SH-SY5Y (cell line): ENCODE results near the gene FSTL4.

ENCODE experiments used
- GATA2 ChIP-seq: IDR thresholded peaks from 2 replicates; pipeline ENCODE4 v1.6.1; 2011; ENCODE audit warnings: mild to moderate bottlenecking, low read depth, low read length
- GATA3 ChIP-seq: IDR thresholded peaks from 2 replicates; pipeline ENCODE4 v1.6.1; 2011; ENCODE audit warnings: low read depth, mild to moderate bottlenecking, low read length, moderate library complexity

FSTL4 gene

DNA sequence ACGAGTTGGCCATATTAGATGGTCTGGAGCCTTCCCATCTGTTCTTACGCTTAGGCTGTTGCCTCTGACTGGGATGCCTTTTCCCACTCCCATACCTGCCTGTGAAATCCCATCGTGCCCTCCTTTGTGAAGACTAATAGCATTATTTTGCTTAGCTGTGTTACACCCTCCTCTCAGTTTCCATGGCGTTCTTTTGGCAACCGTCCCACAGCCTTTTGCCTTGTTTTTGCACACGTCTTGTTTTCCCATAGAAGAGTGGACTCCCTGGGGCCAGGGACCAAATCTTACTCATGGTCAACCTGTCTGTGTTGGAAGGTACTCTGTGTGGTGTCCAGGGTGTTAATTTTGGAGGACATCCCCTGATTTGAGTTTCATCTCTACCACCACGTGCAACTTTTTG lies 318.4 kb downstream of the FSTL4 start:
- TF ChIP-seq GATA2 (no peak), GATA3 (no peak)

DNA sequence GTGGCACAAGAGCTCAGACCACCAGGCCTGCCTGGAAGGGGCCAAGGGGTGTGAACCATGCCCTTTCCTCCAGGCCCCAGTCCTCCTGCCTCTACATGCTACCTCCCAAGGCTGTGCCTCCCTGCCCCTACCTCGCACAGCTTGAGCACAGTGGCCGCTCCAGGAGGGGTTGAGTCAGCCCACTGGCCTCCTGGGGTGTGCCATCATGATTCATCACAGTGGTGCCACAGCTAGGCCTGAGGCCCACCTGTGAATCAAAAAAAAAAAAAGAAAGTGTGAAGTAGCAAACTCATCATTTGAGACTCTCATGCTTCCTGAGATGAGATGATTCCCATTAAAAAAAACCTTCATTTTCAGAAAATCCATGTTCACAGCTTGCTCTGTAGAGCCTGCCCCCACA lies 320.0 kb downstream of the FSTL4 start:
- no peak for TF ChIP-seq GATA2
- no peak for TF ChIP-seq GATA3

DNA sequence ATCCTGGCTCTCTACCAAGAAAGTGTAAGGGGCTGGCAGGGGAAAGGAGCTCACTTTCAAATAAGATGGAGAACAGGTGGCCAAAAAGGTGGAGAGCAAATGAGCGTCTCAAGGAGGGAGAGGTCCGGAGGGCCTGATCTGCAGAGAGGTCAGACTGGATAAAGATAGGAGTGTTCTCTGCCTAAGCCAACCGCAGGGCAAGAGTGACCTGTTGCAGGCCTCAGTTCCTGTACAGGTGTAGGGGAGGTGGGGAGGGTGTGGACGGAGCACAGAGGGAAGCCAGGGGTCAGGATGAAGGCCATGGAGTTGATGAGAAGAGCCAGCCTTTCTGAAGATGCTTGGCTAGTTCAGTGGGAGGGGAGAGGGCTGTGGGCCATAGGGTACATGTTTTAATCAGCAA lies 320.8 kb downstream of the FSTL4 start:
- TF ChIP-seq GATA2, result no peak
- no peak for TF ChIP-seq GATA3

DNA sequence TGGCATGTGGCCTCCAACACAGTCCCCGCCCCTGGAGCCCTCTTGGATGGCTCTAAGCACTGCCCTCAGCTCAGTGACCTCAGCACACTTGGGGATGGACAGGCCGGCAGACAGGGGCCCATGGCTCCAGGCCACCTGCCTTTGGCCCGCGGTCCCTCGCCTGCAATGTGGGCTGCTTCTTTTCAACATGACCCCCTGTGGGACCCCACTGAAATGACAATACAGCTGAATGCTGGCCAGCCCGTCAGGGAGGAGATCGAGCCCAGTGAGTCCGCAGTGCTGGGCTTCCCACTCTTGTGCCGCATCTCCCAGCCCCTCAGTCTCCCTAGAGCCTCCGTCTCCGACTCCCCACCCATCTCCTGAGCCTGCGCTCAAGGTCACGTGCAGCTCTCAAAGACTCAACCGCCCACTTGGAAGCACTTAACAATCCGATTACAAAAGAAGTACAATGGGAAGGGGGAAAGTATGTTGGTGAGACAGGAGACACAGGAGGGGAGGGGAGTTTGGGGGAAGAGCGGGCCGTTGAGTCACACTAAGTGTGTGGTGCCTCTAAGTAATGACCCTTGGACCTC lies 321.6 kb downstream of the FSTL4 start:
- TF ChIP-seq GATA2 (no peak), GATA3 (no peak)

DNA sequence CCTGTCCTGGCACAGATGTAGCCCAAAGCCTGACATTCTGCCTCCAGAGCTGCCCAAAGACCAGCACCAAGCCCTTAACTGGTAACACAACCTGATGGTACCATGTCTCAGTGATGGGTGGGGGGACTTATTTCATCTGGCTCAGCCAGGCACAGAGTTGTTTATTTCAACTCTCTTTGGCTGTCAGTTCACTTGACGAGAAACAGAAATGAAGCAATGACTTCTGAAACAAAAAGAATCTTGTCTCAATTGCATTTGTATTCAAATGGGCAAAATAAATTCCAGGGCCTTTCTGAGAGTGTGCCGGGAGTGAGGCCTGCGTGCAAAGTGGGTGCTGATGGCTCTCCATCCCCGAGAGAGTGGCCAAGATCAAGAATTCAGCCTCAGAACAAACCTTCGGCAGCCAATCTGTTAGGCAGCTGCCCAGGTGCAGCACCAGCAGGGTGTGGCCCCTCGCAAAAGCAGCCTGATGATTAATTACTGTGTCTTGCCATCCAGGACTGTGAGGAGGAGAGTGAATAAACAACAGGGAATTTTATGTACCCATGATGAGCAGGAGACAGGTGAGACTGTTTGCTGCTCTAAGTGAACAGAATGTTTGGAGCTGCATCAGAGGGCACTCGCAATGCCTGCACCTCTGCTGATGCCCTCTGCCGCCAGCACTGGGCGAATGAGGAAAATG lies 322.5 kb downstream of the FSTL4 start:
- no peak for TF ChIP-seq GATA3
- TF ChIP-seq GATA2, result no peak

DNA sequence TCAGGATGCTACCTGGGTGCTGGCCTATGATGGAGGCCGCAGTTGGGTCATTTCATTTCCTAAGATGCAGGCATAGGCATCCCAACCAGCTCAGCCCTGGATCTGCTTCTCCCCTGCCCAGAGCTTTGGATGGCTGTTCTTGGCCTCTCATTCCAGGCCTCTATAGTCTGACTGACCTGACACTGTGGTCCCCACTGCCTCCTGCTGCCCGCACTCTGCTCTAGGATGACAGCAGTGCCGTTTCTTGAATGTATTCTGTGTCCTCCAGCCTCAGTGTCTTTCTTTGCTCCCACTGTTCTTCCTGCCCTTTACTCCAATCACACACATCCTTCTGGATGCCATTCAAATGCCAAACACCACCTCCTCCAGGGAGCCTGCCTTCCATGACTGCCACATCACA lies 324.8 kb downstream of the FSTL4 start:
- no peak for TF ChIP-seq GATA3
- no peak for TF ChIP-seq GATA2

DNA sequence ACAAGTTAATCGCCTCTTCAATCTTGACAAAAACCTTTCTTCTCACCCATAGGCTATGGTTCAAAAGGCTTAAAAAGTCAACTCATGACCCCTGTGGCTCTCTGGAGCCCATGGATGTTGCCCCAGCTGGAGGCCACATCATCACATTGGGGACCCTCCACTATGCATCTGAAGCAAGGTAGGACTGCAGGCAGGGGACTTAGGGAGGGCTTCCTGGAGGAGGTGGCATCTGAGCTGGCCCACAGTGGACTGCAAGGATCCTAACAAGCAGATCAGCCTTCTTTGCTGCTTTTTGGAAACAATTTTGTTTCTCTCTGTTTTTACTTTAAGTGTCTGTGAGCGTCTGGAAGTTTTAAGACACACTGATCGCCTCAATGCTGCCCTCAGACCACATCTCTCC lies 325.9 kb downstream of the FSTL4 start:
- TF ChIP-seq GATA2, result no peak
- no peak for TF ChIP-seq GATA3

DNA sequence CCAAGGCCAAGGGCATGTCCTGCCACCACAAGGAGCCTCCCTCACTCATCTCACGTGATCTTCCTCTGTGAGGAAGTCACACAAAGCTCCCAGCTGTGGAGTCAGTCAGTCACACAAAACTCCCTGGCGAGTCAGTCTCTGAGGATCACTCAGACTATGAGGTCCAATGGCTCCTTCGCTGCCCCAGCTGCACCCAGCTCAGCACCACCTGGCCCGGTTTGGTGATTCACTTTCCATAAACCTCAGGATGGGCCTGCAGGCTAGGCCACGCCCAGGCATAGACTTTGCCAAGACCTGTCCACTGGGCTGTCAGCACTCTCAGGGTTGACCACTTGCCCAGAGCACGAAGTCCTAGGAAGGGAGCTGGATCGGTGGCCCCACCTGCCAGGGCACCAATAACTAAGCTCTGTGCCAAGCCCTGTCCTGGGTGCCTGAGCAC lies 326.7 kb downstream of the FSTL4 start:
- TF ChIP-seq GATA2 (no peak), GATA3 (no peak)

DNA sequence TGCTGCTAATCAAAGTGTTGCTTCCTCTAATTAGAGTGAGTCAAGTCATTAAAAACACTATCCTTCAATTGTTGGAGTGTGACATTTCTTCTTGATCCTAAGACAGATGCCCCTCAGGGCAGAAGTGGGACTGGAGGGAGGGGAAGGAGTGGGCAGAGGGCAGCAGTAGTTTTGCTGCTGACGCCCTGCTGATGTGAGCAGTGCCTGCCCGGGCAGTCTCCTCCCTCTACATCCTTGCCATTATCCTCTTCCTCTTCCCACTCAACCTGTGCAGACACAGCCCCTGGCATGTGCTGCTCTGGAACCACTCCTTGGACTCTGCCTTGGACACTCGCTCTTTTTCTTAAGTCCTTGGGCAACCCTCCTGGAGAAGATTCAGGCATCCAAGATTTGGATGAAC lies 328.0 kb downstream of the FSTL4 start:
- TF ChIP-seq GATA2 (no peak), GATA3 (no peak)

DNA sequence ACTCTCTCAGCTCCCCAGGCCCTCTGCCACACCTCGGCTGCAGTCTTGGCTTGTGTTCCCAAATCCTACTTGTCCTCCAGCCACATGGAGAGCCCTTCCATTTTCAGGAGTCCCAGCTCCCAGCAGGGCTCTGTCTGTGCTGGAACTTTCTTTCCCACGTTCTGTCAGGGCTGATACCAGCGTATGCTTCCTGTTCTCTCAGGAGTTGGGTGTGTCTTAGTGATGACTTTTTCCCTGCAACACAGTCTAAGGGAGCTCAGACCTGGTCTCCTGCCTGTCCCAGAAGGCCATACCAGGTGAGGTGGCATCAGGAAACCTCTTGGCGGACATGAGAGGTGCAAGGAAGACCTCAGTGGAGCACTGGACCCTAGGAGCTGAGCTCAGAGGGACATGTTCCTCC lies 334.0 kb downstream of the FSTL4 start:
- no peak for TF ChIP-seq GATA3
- no peak for TF ChIP-seq GATA2

DNA sequence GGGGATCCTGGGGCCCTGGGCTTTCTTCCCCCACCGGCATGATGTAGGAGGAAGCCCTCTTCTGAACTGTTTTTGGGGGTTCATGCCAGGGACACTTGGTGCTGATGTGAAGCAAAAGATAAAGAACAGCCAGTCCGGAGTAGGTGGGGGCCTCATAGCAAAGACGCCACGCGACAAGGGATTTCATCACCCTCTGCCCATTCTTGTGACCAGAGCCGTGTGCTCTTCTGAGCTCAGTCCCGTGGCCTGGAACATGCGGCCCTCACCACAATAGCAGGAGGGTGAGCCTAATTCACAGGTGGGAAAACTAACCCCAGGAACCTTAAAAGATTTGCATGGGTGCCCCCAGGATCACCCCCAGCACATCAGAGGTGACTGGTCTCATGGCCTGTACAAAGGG lies 334.6 kb downstream of the FSTL4 start:
- no peak for TF ChIP-seq GATA3
- no peak for TF ChIP-seq GATA2

DNA sequence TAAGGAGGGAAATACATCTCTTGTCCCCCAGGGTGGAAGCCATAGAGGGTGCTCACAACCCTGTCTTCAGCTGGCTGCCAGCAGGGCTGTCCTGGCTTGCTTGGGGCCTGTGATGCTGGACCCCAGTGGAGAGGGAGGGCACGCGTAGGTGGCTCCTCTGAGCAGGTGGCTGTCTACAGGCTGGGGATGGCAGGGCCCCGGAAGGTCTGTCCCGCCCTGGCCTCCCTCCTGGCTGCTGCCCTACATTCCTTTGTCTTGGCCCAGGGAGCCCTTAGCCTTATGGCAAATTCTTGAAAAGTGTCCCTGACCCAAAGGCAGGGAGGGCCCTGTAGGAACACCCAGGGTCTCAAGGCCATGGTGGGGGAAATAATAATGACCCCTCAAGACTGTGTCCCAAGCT lies 336.2 kb downstream of the FSTL4 start:
- TF ChIP-seq GATA3, result no peak
- no peak for TF ChIP-seq GATA2

DNA sequence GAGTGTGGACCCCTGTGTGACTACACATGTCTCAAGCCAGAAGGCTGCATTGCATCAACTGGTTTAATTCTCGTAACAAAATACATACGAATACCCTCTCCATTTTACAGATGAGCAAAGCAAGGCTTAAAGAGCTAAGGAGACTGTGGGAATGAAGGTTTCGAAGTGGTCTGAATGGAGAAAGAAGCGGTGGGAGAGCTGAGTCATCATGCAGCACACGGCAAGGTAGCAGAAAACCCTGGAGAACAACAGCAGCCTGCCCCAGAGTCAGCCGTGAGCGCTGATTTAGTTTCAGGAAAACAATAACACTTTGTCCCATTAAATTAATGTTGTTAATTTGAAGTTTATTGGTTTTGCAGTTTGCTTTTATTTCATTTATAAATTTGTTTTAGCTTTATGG lies 336.7 kb downstream of the FSTL4 start:
- TF ChIP-seq GATA3, result no peak
- TF ChIP-seq GATA2, result no peak

DNA sequence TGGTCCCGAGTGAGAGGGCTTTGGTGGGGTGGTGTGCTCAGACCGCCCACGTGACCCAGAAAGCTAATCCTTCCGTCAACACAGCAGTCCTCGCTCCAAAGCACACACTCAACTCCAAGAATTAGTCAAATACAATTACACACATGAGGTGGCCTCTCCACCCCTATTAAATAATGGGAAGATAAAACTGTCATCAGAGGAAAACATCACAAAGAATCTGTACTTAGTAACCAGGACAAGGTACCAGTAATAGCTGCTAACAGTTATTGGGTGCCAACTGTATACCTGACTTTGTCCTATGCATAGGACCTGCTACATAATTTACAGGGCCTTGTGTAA lies 337.8 kb downstream of the FSTL4 start:
- no peak for TF ChIP-seq GATA2
- TF ChIP-seq GATA3, result no peak

DNA sequence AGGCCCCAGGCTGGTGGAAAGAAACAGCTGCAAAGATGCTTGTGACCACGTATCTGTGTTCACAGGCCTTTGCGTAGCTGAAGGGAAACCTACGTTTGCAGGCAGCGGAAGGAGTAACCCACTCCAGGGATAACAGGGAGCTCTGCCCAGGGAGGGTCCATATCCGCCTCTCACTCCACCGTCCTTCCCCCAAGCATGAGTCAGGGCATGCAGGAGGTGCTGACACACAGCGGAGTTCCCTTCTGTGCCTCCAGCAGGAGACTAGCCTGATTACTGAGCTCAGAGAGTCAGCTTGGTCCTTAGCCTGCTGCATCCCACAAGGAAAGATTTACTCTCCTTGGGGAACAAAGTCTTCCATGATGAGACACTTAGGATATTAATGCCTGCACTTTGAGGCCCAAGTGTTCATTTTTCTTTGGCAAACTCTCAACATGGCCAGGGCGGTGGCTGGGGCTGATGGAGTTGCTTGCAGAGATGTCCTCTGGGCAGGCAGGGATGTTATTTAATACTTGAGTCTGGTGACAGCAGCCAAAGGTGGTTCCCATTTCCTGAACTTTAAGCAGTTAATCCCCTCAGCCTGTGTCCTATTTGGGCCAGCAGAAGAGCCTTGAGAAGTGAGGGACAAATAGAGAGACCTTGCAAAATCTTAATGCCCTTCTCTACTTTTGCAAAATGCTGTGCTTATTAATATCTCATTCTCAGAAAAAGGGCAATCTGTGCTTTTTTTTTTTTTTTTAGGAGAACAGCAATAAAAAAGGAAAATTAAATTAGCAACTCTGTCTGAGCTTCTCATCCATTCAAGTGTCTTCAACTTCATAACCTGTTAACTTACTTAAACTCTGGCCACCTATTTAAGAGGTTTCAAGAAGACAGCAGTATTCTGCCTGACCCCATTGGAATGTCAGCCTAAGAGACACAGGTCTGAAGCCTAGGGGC lies 338.4 kb downstream of the FSTL4 start:
- no peak for TF ChIP-seq GATA2
- no peak for TF ChIP-seq GATA3

DNA sequence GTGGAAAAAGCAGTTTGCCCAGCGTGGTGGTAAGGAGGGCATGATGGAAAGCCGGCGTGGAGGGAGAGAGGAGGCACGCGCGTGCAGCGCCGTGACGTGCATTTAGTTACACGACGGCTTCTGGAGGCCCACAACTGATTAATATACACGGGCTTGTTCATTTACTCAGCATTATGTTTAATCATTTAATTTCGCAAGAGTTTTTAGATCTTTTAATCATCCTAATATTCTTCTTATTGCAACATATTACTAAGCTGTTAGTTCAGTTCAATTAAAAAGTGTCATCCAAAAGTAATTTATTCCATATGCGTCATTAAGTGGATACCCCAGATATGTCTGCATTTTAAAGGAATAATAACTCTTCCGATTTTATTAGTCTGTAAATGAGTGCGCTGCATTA lies 340.0 kb downstream of the FSTL4 start:
- TF ChIP-seq GATA3, result no peak
